Activated gamma-delta T cell treated with Interleukin-2 at 50 U/mL for 16 hours (primary cell): Measurements from ENCODE around the gene ULK4.
"Not testable (repeated sequence)": the region's sequence is repeated elsewhere in the genome, so short reads cannot be mapped to it uniquely, and the experiment has no call there.

Experiments
- DNase-seq: peaks from one replicate; pipeline ENCODE4 v3.0.0-alpha.2; 2020

The ULK4 gene

DNA sequence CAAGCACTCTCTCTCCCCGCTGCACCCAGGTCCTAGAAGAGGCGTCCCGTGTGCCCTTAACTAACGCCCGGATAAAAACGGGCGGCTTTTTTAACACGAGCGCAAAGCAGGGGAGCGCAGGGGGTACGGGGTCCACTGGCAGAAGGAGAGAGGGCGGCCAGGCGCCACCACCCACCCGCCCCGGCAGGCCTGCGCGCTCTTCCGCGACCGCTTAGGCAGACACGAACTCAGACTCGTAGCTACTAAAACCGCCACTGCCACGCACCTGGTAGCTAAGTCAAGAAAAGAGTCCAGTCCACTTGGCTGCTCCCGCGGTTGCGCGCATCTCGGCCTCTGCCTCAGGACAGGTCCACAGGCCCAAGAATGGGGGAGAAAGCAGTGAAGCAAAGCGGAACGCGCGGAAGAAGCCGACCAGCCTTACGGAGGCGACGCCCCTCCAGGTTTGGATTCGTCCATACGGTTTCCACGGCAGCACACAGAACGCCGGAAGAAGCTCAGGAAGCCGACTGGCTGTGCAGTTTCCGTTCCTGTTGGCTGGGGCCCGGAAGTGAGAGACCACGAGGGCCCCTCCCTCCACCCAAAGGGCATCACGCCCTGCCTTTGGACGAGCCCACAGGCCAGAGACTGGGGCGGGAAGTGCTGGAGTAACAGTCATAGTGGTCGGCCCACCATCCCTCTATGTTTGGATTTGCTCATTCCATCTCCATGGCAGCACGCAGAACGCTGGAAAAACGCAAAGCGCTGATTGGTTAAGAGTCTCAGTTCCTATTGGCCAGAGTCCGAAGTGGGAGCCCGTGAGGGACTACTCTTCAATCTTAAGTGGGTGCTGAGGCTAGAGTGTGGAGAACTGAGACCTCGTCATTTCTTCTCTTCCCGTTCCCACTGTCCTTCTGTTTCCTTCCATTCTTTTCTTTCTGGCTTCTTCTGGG, at the start of gene ULK4:
Gene ULK4, minus strand, starts transcription at position 353 of the 929 bp plus-strand sequence. CDS start 7,344 bp downstream, outside the sequence.
- DNase-seq = peak; percentile 93

DNA sequence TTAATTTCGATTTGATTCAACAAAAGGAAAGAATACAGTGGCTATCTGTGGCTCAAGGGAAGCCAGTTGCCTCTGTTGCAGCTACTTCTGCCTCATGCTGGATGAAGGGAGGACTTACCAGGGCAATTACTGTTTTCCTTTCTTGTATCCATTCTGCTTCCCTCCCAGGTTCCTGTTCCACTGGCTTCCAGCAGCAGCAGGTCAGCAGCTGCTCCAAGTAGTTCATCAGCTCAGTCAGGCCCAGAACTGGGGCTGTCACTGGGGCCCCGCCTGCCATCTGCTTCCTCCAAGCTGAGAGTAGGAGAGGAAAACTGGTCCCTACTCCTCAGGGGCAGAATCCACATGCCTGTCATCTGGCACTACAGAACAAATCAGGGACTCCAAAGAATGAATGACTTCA, 48.6 kb upstream of the ULK4 start:
- DNase-seq = no peak

DNA sequence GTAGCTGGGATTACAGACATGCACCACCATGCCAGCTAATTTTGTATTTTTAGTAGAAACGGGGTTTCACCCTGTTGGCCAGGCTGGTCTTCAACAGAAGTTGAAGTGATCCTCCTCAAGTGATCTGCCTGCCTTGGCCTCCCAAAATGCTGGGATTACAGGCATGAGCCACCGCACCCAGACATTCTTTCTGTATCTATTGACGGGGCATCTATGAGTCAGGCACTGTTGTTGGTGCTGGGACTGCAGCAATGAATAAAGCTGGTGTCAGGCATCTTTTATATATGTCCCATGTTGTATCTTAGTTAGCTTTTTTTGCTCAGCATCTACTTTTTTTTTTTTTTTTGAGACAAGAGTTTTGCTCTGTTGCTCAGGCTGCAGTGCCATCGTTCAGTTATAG, 47.6 kb upstream of the ULK4 start:
- no peak for DNase-seq

GRCh38 chr3:42007785-42008184, 45.9 kb upstream of the ULK4 start:
- no peak for DNase-seq

- DNase-seq = no peak
Measured at GRCh38 chr3:42005401-42005800, 43.5 kb upstream of the ULK4 start.

DNA sequence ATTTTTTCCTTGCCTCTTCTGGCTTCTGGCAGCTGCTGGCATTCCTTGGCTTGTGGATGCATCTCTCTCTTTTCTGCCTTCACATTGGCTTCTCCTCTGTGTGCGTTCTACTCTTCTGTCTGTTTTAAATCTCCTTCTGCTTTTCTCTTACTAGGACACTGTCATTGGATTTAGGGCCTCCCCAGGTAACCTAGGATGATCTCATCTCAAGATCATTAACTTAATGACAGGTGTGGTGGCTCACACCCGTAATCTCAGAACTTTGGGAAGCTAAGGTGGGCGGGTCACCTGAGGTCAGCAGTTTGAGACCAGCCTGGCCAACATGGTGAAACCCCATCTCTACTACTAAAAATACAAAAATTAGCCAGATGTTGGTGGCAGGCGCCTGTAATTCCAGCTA, 40.9 kb upstream of the ULK4 start:
- no peak for DNase-seq

DNA sequence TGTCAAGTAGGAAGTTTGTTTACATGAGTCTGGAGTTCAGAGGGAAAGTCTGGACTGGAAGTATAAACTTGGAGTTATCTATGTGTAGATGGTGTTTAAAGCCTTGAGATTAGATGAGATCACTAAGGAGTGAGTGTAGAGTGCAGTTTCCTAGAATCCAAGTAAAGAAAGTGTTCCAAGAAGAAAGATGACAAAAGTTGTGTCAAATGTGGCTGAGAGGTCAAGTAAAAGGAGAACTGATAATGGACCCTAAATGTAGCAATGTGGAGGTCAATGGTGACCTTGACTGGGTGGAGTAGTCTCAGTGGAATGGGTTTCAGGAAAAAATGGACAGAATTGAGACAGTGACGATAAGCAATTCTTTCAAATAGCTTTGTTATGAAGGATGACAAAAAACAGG, 39.9 kb upstream of the ULK4 start:
- DNase-seq = no peak

GRCh38 chr3:41999909-42000308, 38.0 kb upstream of the ULK4 start:
- no peak for DNase-seq

GRCh38 chr3:41997702-41998550, 36.0 kb upstream of the ULK4 start:
- DNase-seq = no peak

DNA sequence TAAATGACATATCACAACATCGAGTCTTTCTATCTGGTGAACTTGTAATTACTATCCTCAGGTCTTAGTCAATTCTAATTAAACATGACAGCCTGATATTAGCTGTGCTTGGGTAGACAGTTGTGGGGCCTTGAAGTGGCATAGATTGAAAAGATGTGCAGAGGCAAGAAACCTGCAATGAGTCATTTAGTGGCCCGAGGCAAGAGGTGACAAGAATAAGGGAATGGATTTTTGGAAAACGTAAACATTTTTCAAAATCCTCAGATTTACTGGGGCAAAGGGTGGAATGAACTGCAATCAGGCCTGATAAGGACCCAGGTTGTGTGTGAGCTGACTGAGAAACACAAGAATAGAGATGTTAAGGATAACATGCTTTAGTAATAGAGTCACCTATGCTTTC, 29.5 kb upstream of the ULK4 start:
- DNase-seq = no peak

DNA sequence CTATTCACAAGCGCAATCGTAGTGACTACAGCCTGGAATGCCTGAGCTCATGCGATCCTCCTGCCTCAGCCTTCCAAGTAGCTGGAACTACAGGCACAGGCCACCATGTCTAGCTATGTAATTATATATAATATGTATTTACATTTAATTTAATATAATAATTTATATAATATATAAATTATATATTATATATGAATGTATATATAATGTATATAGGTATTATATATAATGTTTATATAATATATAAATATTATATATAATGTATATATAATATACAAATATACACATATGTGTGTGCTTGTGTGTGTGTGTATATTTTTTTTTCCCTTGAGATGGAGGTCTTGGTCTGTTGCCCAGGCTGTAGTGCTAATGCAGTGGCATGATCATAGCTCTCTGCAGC, 27.6 kb upstream of the ULK4 start:
- no peak for DNase-seq

GRCh38 chr3:41987627-41988026, 25.7 kb upstream of the ULK4 start:
- no peak for DNase-seq

DNA sequence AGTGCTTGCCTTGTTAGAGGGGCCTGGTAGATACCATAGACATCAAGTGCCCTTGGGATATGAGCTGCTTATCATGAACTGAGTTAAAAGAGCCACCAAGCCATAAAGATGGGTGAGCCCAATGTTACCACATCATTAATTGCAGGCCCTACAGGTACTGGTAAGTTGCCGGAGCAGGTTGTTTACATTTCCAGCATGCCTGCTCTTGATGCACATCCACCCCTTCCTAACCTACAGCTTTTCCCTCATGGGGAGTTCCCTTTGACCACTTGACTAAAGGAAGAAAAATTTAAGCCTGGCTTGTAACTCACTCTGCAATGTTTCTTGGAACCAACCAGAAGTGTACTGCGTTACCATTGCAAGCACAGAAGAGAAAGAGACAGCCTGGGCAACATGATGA, 24.7 kb upstream of the ULK4 start:
- DNase-seq = no peak

DNA sequence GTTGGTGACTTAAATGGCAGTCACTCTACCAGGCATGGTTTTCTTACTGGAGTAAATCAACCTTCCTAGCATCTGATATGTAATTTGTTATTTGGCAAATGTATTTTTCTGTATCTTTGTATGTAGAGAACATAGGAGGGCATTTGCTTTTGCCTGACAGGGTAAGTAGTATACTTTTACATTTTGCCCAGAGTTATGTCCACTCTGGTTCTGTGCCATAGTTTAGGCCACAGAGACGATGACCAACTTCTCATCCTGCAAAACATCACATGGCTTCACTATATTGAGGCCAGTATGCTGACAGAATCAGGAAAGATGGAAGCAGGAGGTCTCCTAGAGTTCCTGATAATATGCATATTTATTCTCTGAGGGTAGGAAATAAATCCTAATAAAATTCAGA, 23.1 kb upstream of the ULK4 start:
- no peak for DNase-seq

GRCh38 chr3:41983091-41983490, 21.2 kb upstream of the ULK4 start:
- not testable (repeated sequence) for DNase-seq

- not testable (repeated sequence) for DNase-seq
Measured at GRCh38 chr3:41977401-41977800, 15.5 kb upstream of the ULK4 start.

GRCh38 chr3:41975416-41976103, 13.7 kb upstream of the ULK4 start:
- no peak for DNase-seq

- DNase-seq = no peak
Measured at GRCh38 chr3:41974223-41974622, 12.3 kb upstream of the ULK4 start.

DNA sequence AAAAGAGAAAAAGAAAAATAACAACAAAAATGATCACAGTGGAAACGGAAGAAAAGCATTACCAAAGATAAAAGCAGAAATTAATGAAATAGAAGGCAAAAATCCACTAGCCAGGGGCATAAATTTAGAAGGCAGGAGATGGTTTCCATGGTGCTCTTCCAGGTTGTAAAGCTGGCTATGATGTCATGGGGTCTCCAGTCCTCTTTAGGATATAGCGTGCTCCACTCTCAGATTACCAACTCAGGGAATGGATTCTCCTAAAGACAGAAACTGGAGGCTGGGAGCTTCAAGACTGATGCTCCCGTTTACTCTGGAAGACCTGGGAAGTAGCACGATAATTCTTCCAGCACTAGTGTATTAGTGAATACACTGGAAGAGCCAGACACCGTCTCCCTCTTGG, 10.9 kb upstream of the ULK4 start:
- no peak for DNase-seq

- DNase-seq = no peak
Measured at GRCh38 chr3:41966206-41966605, 4.3 kb upstream of the ULK4 start.

DNA sequence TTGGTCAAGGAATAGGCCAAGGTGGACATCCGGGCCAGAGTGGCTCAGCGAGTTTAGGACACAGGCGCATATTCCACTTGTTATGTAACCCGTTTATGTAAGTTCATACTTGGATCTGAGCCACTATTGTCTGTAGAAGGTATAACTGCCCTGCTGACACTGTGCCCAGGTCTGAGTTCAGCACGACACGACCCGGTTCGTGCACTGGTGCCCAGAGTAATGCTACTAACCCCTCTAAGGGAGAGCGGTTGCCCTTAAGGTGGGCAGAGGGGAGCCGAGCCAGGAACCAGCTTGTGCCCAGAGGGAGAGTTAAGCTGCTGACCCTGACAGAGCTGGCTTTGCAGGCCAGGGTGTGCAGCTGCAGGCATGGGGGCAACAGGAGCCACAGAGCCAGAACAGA, 1.9 kb upstream of the ULK4 start:
- no peak for DNase-seq

DNA sequence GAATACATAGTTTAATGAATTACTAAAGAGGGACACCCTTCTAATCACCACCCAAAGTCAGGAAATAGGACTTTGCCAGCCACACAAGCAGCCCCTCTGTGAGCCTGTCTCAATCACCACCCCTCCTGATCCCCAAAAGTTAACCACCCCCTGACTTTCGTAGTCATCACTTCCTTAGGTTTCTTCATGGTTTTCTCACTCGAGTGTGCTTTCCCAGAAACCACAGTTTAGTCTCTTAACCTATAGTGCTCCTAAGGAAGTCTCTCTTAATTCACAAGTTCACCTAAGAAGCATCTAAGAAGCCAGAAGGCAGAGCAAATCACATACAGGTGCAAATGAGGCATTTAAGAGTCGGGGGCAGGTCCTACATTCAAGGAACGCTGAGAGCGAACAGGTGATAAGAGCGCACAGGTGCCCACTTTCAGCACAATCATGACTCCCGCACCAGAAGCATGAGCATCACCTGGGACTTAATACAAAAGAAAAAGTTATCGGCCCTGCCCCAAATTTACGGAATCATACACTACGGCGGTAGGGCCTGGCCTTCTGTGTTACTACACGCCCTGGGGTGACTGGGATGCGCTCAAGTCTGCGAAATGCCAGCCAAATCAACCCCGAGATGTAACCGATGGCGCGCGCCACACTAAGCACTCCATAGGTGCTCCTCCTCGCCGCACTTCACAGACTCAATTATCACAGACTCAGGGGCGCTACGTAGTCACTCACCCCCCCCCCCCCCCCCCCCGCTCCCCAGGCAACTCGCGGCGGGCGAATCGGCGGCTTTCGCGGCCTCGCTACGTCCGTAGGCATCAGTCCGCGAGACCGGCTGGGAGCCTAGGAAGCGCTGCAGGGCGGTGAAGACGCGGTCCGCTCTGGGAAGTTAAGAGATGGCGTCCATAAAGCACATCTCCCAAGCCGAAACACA, 815 bp downstream of the ULK4 start:
- DNase-seq = peak; percentile 36
